ENCODE measurements around the gene DPYSL5.

The DPYSL5 gene

DNA sequence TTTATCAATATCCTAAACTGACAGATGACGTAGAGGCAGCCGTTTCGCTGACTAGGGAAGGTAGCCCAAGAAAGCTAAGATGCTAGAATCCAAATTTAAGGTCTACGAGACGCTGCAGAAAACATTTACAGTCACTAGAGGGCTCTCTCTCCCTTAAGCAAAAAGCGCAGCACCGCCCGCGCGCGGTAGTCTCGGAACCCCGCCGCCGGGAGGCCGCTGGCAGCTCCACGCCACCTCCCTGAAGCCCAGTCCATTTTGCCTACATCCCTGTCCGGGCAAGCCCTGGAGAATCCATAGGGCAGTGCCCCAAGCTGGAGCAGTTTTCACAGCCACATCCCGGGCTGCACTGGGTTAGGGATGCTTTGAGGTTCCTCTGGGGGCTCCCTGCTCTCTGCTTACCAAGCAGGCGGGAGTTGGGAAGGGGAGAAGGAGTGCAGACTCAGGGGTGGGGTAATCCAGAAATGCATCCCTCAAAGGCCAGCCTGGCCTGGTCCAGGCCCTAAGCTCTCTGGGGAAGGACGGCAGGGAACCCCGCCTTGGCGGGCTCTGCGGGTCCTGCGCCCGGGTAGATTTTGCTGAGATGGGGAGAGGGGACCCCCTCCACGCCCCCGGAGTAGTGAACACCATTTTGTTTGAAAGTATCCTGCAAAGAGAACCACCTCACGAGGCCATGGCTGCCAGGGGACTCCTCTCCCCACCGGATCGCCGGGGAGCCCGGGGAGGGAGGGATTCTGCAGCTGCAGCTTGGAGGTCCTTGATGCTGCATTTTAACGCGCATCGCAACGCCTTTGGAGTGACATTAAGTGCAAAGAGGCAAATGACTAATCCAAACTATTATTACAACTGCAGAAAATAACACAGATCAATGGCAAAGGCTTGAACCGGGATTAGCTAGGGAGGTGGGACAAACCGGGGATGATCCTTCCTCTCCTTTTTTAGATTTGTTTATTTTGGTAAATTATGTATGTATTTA, 1.3 kb upstream of the DPYSL5 start:
- DNase-seq: peak; percentile 70 to 84

- DNase-seq: no peak
These were observed 651 bp upstream of the DPYSL5 start for GRCh38 chr2:26847307-26847654.

- DNase-seq: peak in 1 of 2 experiments; percentile 33
These were observed 564 bp downstream of the DPYSL5 start for GRCh38 chr2:26848336-26849055.

DNA sequence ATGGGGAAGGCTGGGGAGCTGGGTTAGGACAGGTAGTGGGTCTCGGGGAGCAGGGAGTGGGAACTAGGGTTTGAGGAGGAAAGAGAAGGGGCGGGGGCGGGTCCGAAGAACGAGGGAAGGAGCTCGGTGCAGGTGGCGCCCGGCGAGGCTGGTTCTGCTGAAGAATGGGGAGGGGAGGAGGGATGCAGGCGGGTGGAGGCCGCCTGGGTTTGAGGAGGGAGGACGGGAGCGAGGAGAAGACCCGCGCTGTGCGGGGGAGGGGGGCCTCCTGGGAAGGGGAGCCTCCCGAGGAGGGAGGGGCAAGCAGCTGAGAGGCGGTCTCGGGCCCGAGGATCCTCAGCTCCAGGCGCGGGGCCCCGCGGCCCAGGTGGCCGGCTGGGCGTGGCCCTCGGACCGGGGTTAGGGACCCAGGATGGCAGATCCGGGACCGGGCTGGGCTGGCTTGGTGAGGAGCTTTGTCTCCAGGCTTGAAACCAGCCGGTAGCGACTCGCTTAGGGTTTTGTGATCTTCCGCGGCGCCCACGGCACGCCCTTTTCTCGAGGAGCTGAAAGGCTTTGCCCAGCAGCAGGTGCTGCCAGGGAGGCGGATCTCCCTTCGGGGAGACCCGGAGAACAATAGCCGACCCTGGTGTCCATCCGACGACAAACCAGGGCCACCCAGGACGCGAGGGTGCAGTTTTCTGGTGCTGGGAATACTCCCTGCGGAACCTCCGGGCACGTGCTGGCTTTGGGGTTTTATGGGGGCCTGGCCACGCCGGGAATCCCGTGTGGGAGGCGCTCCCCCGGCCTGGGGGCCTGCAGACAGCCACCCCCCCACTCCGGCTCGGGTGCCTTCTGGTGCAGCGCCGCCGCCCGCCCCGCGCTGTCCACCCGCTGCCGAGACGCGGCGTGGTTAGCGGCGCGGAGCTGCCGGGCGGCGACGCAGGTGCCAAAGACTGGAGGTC, 1.4 kb downstream of the DPYSL5 start:
- DNase-seq: no peak

- no peak for DNase-seq
These were observed 2.1 kb downstream of the DPYSL5 start for GRCh38 chr2:26850000-26850431.

DNA sequence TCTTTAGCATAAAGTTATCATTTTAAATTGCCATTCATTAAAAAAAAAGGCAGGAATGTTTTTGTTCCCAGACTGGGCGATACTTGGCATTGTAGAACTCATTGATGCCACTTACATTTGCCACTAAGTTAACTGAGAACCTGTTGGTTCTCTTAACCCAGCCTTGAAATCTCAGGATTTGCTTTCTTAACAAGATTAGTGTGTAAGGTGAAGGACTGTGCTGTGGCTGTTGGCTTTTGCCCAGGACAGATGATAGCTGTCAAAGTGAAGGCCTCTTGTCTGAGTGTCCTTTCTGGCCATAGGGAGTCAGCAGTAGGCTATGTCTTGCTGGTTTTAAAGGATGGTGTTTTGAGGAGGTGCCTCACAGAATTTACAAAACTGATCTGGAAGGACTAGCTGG, 2.6 kb downstream of the DPYSL5 start:
- DNase-seq: no peak

- no peak for DNase-seq
These were observed 4.7 kb downstream of the DPYSL5 start for GRCh38 chr2:26852405-26853306.

GRCh38 chr2:26853751-26854150, 5.8 kb downstream of the DPYSL5 start:
- no peak for DNase-seq

- no peak for DNase-seq
These were observed 6.4 kb downstream of the DPYSL5 start for GRCh38 chr2:26854283-26854827.

DNA sequence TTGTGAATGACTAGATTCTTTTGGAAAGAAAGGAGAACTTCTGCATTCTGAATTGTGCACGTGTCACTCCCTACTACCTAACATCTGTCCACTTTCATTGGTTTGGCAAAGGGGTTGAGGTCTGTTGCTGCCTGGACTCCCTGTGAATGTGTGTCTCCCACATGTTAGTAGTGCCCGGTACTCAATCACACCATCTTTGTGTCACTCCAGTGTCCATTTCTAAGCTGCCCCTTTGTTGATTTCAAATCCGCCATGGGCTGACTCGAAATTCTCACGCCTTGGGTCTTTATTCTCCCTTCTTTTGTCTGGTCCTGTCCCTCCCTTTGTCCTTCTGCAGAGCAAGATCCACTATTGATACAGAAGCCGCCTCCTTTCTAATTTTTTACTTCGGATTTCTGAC, 7.5 kb downstream of the DPYSL5 start:
- no peak for DNase-seq

- DNase-seq: no peak
These were observed 11.7 kb downstream of the DPYSL5 start for GRCh38 chr2:26859622-26860021.

DNA sequence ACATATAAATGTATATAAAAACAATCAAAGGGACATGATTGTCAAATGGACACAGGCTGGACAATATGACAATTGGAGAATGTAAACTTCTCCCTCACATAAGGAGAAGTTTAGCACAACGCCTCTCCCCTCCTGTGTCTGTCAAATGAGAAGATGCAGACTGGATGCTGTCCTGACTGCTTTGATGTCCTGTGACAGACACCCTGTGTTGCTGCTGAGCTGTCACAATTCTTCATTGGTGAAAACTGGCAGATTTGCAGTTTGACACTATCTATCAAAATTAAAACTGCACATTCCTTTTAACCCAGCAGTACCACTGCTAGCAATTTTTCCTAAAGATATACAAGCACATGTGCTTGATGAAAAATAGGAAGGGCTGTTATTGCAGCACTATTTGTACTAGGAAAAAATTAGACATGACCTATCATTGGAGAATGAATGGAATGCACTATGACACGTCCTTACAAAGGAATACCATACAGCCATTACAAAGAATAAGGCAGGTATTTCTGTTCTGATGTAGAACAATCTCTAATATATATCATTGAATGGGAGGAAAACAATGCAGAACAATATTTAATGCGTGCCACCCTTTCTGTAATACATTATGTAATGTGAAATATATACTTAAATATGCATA, 12.4 kb downstream of the DPYSL5 start:
- no peak for DNase-seq

DNA sequence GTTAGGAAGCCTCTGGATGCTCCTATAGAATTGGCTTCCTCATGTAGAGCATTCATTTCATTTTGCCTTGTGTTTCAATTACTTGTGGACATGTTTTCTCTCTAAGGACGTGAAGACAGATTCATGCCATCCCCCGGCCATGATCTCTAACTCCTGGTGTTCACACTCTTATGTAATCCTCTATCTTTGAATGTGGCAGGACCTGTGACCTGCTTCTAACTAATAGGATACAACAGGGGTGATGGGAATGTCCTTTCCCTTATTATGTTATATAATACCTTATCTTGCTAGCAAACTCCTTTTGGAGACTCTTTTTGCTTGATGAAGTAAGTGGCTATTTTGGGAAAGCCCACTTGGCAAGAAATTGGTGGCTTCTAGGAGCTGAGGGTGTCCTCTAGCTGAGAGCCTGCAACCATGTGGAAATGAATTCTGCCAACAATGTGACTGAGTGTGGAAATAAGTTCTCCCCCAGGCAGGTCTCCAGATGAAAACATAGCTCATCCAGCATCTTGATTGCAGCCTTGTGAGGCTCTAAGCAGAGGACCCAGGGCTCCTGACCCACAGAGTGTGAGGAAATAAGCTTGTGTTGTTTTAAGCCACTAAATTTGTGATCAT, 13.8 kb downstream of the DPYSL5 start:
- no peak for DNase-seq

GRCh38 chr2:26864226-26864625, 16.3 kb downstream of the DPYSL5 start:
- DNase-seq: no peak

DNA sequence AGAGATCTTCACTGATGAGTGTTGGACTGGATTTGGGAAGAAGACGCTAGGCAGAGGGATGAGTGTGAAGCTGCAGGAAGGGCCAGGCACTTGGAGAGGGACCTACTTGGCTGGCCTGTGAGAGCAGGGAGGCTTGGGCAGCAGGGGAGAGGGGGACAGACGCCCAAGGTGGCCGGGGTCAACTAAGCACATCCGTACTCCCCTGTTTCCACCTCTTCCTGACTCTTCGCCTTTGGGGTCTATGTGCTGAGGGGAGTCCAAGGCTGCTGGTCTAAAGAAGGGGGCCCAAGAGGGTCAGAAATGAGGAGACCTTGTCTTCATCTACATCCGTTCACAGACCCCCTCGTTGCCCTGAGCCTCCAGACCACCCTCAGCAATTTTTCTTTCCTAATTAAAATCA, 16.7 kb downstream of the DPYSL5 start:
- no peak for DNase-seq

GRCh38 chr2:26870585-26871095, 22.7 kb downstream of the DPYSL5 start:
- DNase-seq: no peak

DNA sequence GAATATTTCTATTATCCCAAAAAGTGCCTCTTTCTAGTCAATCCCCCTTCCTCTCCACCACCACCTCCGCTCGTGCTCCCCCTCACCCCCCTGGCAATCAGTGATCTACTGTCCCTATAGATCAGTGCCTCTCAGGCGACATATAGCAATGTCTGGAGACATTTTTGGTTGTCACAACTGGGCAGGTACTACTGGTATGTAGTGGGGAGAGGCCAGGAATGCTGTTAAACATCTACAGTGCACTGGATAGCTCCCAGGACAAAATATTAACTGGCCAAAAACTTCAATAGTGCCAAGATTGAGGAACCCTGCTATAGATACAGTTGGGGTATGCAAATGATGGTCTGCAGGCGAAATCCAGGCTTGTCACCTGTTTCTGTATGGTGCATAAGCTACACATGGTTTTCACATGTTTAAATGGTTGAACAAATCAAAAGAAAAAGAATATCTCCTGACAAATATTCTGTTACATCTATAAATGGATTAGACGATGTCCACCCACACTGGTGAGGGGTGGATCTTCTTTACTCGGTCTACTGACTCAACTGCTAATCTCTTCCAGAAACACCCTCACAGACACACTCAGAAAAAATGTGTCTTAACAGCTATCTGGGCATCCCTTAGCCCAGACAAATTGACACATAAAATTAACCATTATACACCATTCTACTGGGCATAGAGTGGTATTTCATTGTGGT, 25.5 kb downstream of the DPYSL5 start:
- no peak for DNase-seq

GRCh38 chr2:26874514-26874913, 26.6 kb downstream of the DPYSL5 start:
- DNase-seq: no peak

DNA sequence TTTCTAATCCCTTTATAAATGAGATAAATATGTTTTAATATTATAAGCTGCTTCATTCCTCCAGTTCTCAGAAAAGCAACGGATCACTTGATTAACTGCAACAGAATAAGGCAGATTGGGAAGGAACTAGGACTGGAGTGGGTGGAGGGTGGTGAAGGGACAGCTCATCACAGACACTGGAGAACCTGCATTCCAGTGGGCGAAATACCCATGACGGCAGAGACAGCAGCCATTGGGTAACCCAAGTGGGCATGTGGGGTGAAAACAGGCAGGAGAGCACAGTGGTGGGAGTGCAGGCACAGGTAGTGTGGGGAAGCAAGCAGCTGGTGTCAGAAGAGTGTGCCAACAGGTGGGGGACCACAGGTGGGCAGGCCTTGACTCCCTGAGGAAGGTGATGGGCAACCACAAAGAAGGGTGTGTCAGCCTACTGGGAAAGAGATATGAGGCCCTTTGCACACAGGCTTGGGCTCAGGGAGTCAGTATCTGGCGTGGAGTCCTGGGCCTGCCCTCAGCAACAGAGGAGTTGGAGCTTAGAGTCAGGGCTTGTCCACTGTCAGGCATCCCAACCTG, 27.2 kb downstream of the DPYSL5 start:
- no peak for DNase-seq
